Heart right ventricle (tissue), 16 donors: ENCODE results near the gene ARMCX5. TPM values are rescaled to one million over a fixed set of nuclear protein-coding genes. Genes with fewer than 3 reads are reported as not detected.

Experiments used
- ATAC-seq, 8 donors: fragments of 200-7000 bp; cut with Tn5 transposase; one replicate each; pipeline ENCODE4 v1.9.1; 2020; ENCODE audit warnings: mild to moderate bottlenecking in 8 of 8, moderate library complexity in 8 of 8, moderate number of reproducible peaks in 1 of 8
- DNase-seq, 2 donors: peaks; one replicate each; pipeline ENCODE4 v3.0.0-alpha.2; 2020
- H3K27ac ChIP-seq, 10 donors: fragments of 200-600 bp; sonication (generic) in 2 of 10; one replicate each; pipeline versions ENCODE4 v1.5.0 to v1.8.0; 2020 to 2022; ENCODE audit warnings: mild to moderate bottlenecking in 3 of 10
- H3K27me3 ChIP-seq, 7 donors: fragments of 200-600 bp; one replicate each; pipeline ENCODE4 v1.8.0; 2021 to 2022; ENCODE audit warnings: mild to moderate bottlenecking in 2 of 7
- H3K36me3 ChIP-seq, 9 donors: fragments of 200-600 bp; sonication (generic) in 1 of 9; one replicate each; pipeline versions ENCODE4 v1.5.0 to v1.8.0; 2020 to 2022; ENCODE audit warnings: mild to moderate bottlenecking in 2 of 9
- H3K4me1 ChIP-seq, 9 donors: fragments of 200-600 bp; sonication (generic) in 1 of 9; one replicate each; pipeline versions ENCODE4 v1.5.0 to v1.8.0; 2020 to 2022; ENCODE audit warnings: mild to moderate bottlenecking in 4 of 9
- H3K4me3 ChIP-seq, 10 donors: fragments of 200-600 bp; sonication (generic) in 2 of 10; one replicate each; pipeline versions ENCODE4 v1.5.0 to v1.8.0; 2020 to 2022; ENCODE audit warnings: mild to moderate bottlenecking in 7 of 10, moderate library complexity in 2 of 10
- H3K9me3 ChIP-seq, 11 donors: fragments of 200-600 bp in 10 of 11; sonication (generic) in 2 of 11; one replicate each; pipeline versions ENCODE4 v1.5.0 to v1.8.0; 2013 to 2022; ENCODE audit warnings: mild to moderate bottlenecking in 2 of 11, control low read depth in 1 of 11, moderate library complexity in 1 of 11
- WGBS, 2 donors: extraction: QIAGEN DNeasy Blood & Tissue Kit; methylation state at CpG; one replicate each; pipeline ENCODE4 v1.1.7; 2013; ENCODE audit warnings: inconsistent platforms in 1 of 2; 5-methylcytosine and 5-hydroxymethylcytosine counted together
- intact Hi-C, 10 donors: fragments of 100-400 bp; cut with DNase I; formaldehyde crosslinking; loops; one replicate each; pipeline versions ENCODE4 v1.11.1 to v1.14.2; 2022
- polyA plus RNA-seq, 2 donors: library from polyadenylated mRNA; stranded (reverse); fragments of 200-250 nt; gene quantifications; one replicate each; pipeline ENCODE4 v1.2.3, GENCODE V29; 2013
- total RNA-seq, 10 donors: library from RNA; stranded (reverse); fragmentation: NEBNext Ultra II Directional in 3 of 10; extraction: Animal tissue kit (Norgen Biotek cat#: 25700) in 3 of 10; gene quantifications; one replicate each; pipeline versions ENCODE4 v1.2.1 to v1.2.4, GENCODE V29; 2021 to 2023
- TF ChIP-seq, protein P1 (sequence below), 9 donors: fragments of 200-600 bp; sonication (generic) in 2 of 9; IDR thresholded peaks; one replicate each; pipeline versions ENCODE4 v1.5.0 to v1.8.0; 2021 to 2022; ENCODE audit warnings: antibody characterized with exemption in 9 of 9, mild to moderate bottlenecking in 5 of 9, moderate library complexity in 1 of 9
- donor health status: Arrhythmogenic right ventricular cardiomyopathy.
- donor health status: ischemic (EF 13 %, LVEDD 7.1; RV severe dilation, severe dysfunction).
- donor health status: healthy with polysubstance abuse.
- donor health status: DM: no; HTN: yes; CAD: no.
- donor health status: DM: no; HTN: no; CAD: no.
- donor health status: ischemic (EF 25% LVEDD 6.9; RV normal size, moderate dysfunction).
- donor health status: ischemic (EF 25% LVEDD 5.7; RV mildly dilated, moderate dysfunction).
- donor health status: healthy.
- donor health status: DM: yes; HTN: yes; CAD: no.
- donor health status: Ischemic cardiomyopathy.
- donor health status: ischemic (EF 35%, LVEDD 5.7; RV mildly dilated, moderate dysfunction).
- donor health status: nonischemic (EF 11% LVEDD 7.7; RV severe dilation, severe dysfunction).
- donor health status: DM: yes; HTN: yes; CAD: no.
- donor health status: PGD.
- donor health status: ischemic (EF 29% LVEDD 5.4; RV normal size, mild dysfunction).
- donor health status: nonischemic (EF 23%, LVEDD 6.1; RV moderate dilation, normal function).

ARMCX5 gene
- total and polyA plus RNA-seq, 12 donors, result 2.2 to 7.2 (median 5.6) TPM

DNA sequence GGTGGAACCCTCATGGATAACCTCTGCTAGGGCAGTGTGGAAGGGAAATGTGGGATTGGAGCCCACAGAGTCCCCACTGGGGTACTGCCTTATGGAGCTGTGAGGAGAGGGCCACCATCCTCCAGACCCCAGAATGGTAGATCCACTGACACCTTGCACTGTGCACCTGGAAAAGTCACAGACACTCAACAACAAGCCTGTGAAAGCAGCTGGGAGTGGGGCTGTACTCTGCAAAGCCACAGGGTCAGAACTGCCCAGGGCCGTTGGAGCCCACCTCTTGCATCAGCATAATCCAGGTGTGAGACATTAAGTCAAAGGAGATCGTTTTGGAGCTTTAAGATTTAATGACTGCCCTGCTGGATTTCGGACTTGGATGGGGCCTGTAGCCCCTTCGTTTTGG lies 11.6 kb downstream of the ARMCX5 start:
- TF ChIP-seq, protein P1, sequence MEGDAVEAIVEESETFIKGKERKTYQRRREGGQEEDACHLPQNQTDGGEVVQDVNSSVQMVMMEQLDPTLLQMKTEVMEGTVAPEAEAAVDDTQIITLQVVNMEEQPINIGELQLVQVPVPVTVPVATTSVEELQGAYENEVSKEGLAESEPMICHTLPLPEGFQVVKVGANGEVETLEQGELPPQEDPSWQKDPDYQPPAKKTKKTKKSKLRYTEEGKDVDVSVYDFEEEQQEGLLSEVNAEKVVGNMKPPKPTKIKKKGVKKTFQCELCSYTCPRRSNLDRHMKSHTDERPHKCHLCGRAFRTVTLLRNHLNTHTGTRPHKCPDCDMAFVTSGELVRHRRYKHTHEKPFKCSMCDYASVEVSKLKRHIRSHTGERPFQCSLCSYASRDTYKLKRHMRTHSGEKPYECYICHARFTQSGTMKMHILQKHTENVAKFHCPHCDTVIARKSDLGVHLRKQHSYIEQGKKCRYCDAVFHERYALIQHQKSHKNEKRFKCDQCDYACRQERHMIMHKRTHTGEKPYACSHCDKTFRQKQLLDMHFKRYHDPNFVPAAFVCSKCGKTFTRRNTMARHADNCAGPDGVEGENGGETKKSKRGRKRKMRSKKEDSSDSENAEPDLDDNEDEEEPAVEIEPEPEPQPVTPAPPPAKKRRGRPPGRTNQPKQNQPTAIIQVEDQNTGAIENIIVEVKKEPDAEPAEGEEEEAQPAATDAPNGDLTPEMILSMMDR (IDR thresholded peaks at IDR 0.05), result no peak
- H3K9me3 ChIP-seq, result no peaks in the 10 kb centered on the region
- DNase-seq, result no peak
- no peaks in the 10 kb centered on the region for H3K36me3 ChIP-seq
- H3K4me3 ChIP-seq, result no peak overlapping the region
- ATAC-seq, result no peak
- intact Hi-C loops, result no loop called here
- H3K27ac ChIP-seq, result no peak overlapping the region
- 93 to 98% methylated on average over 4 of the region's 4 CpGs for whole genome bisulfite sequencing, 2 donors
- H3K27me3 ChIP-seq, result peaks cover 0 to 3% (median 0%) of the 10 kb centered on the region in 7 donors
- no peaks in the 10 kb centered on the region for H3K4me1 ChIP-seq

DNA sequence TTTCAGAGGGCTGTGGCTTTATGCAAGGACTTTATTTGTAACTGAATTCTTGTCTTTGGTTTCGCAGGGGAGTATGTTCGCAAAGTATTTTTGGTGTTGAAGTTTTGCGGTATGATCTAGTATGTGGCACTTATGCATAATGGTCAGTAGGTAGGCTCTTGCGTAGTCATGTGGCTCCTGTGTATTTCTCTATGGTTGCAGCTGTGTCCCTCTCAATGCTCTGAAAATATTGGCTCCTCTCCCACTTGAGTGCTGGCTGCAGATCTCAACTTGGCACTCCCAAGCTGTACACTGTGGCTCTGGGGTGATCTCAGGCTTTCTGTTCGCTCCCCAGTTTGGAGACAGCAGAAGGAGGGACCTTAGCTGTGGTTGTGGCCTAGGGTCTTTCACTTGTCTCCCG lies 24.8 kb downstream of the ARMCX5 start:
- H3K27ac ChIP-seq, result no peak overlapping the region
- peaks cover 0 to 36% (median 14%) of the 10 kb centered on the region in 11 donors for H3K9me3 ChIP-seq
- DNase-seq (peak in 1 of 2 donors; percentile 7), ATAC-seq (peak in 7 of 8 donors; percentile 38 to 92 (median 75))
- H3K36me3 ChIP-seq, result no peaks in the 10 kb centered on the region
- no peak overlapping the region for H3K4me3 ChIP-seq
- H3K4me1 ChIP-seq, result peaks cover 0 to 5% (median 0%) of the 10 kb centered on the region in 9 donors
- intact Hi-C loops, result no loop called here
- TF ChIP-seq, protein P1 (IDR thresholded peaks at IDR 0.05), result no peak
- no peaks in the 10 kb centered on the region for H3K27me3 ChIP-seq
- WGBS, 2 donors, result 46 to 62% methylated on average over 6 of the region's 6 CpGs

DNA sequence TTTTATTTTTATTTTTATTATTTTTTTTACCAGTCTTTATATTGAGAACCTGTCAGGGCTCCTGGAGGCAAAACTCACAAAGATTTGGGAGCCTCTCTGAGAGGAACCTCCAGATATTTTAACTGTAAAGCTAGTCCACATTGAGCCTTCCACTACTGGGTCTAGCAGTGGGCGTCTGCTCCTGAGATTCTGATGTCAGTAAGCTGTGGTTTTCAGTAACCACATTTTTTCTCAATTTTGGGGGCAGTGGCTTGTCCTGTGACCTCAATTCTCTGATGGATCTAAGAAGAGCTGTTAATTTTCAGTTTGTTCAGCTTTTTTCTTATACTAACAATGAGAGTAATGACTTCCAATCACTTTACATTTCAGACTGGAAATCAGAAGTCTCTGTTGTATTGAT lies 28.3 kb downstream of the ARMCX5 start:
- TF ChIP-seq, protein P1 (IDR thresholded peaks at IDR 0.05), result no peak
- intact Hi-C loops, result no loop called here

DNA sequence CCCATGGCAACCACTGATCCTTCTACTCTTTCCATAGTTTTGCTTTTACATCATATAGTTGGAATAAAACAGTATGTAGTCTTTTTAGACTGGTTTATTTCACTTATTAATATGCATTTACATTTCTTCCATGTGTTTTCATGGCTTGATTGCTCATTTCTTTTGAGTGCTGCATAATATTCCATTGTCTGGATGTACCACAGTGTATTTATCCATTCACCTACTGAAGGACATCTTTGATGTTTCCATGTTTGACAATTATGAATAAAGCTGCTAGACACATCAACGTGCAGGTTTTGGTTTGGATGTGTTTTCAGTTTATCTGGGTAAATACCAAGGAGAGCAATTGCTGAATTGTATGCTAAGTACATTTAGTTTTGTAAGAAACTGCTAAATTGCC lies 38.2 kb downstream of the ARMCX5 start:
- intact Hi-C loops, result no loop called here
- Histone ChIP-seq H3K27me3 (no peaks in the 10 kb centered on the region), H3K4me1 (no peaks in the 10 kb centered on the region), H3K27ac (no peak overlapping the region), H3K9me3 (peaks cover 0 to 12% (median 0%) of the 10 kb centered on the region in 11 donors), H3K4me3 (no peak overlapping the region), H3K36me3 (peaks cover 0 to 10% (median 0%) of the 10 kb centered on the region in 9 donors)
- WGBS, 2 donors, result 85 to 91% methylated on average over 1 of the region's 1 CpG
- ATAC-seq (no peak), DNase-seq (no peak)
- TF ChIP-seq, protein P1 (IDR thresholded peaks at IDR 0.05), result no peak

More for the DNA sequence above, 28.3 kb downstream of the ARMCX5 start:
- Histone ChIP-seq H3K4me1 (peaks cover 0 to 5% (median 0%) of the 10 kb centered on the region in 9 donors), H3K9me3 (peaks cover 0 to 8% (median 0%) of the 10 kb centered on the region in 11 donors), H3K4me3 (no peak overlapping the region), H3K36me3 (no peaks in the 10 kb centered on the region), H3K27ac (no peak overlapping the region), H3K27me3 (no peaks in the 10 kb centered on the region)
- no peak for DNase-seq
- no peak for ATAC-seq
- WGBS, 2 donors, result 92 to 93% methylated on average over 1 of the region's 1 CpG
